ENCODE measurements around the gene ADGRF1. TPM values are rescaled to one million over a fixed set of nuclear protein-coding genes. Genes with fewer than 3 reads are reported as not detected.
"Not testable (repeated sequence)": the region's sequence is repeated elsewhere in the genome, so short reads cannot be mapped to it uniquely, and the experiment has no call there.

ADGRF1 gene
- total RNA-seq, 4 donors from 2014 or later = 0.83 TPM; not detected in 3

DNA sequence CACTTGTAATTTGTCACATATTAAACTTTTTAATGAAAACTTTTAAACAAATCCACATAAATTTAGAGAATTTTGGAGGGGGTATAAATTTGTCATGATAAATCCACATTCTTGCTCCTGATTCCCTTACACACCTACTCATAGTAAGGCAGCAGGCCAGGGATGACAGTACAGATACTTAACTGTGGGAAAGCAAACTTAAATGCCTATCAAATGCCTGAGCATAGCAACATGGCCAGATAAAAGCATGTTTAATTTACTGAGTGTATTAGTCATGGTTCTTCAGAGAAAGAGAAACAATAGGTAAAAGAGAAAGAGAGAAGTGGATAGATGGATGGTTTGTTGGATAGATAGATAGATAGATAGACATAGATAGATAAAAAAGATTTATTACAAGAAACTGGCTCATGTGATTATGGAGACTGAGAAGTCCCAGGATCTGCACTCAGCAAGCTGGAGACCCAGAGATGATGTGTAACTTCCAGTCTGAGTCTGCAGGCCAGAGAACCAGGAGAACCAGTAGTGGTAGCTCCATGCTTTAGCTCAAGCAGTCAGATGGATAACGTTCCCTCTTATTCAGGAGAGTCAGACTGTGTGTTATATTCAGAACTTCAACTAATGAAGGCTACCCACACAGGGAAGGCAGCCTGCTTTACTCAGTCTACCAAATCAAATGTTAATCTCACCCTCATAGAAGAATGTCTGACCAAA, 15.9 kb upstream of the ADGRF1 start:
- Histone ChIP-seq H3K4me3 (no peak overlapping the region), H3K9me3 (peaks cover 0 to under 1% (median 0%) of the 10 kb centered on the region in 4 donors), H3K4me1 (peaks cover 8 to 12% (median 10%) of the 10 kb centered on the region in 4 donors), H3K27ac (replicated peaks in 1 of 4) (no peak overlapping the region), H3K27me3 (no peaks in the 10 kb centered on the region), H3K36me3 (no peaks in the 10 kb centered on the region)
- intact Hi-C loops (cut with DNase I) = no loop called here
- TF ChIP-seq, protein P1, sequence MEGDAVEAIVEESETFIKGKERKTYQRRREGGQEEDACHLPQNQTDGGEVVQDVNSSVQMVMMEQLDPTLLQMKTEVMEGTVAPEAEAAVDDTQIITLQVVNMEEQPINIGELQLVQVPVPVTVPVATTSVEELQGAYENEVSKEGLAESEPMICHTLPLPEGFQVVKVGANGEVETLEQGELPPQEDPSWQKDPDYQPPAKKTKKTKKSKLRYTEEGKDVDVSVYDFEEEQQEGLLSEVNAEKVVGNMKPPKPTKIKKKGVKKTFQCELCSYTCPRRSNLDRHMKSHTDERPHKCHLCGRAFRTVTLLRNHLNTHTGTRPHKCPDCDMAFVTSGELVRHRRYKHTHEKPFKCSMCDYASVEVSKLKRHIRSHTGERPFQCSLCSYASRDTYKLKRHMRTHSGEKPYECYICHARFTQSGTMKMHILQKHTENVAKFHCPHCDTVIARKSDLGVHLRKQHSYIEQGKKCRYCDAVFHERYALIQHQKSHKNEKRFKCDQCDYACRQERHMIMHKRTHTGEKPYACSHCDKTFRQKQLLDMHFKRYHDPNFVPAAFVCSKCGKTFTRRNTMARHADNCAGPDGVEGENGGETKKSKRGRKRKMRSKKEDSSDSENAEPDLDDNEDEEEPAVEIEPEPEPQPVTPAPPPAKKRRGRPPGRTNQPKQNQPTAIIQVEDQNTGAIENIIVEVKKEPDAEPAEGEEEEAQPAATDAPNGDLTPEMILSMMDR (IDR thresholded peaks at IDR 0.05) = no peak
- no peak for TF ChIP-seq POLR2AphosphoS5 (IDR thresholded peaks at IDR 0.05)
- no peak for TF ChIP-seq EP300 (IDR thresholded peaks at IDR 0.05)
- TF ChIP-seq POLR2A (IDR thresholded peaks at IDR 0.05; ENCODE audit: low read depth) = no peak
- no peak for DNase-seq (ENCODE audit: extremely low spot score)
- WGBS = 83% methylated on average over 1 of the region's 1 CpG

DNA sequence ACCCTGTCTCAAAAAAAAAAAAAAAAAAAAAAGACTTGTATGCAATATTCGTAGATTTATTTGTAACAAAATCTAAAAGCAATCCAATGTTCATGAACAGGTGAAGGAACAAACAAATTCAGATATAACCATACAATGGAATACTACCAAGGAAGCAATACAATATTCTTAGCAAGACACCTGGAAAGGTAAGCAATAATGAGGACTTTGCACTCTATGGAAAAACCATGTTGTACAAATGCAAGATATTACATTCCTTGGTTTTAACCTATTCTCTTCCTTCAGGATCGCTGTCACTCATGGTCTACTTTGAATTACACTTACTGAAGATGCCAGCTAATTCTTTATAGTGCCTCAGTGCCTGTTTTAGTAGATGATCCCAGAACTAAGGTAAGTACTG, 14.7 kb upstream of the ADGRF1 start:
- TF ChIP-seq POLR2AphosphoS5 (IDR thresholded peaks at IDR 0.05) (no peak), POLR2A (IDR thresholded peaks at IDR 0.05; ENCODE audit: low read depth) (no peak)
- H3K27me3 ChIP-seq = no peaks in the 10 kb centered on the region
- peaks cover 6 to 8% (median 7%) of the 10 kb centered on the region in 4 donors for H3K4me1 ChIP-seq
- 94% methylated on average over 2 of the region's 2 CpGs for WGBS
- no peak for DNase-seq (ENCODE audit: extremely low spot score)
- no peaks in the 10 kb centered on the region for H3K9me3 ChIP-seq
- intact Hi-C loops (cut with DNase I) = no loop called here
- no peak overlapping the region for H3K4me3 ChIP-seq
- H3K36me3 ChIP-seq = no peaks in the 10 kb centered on the region
- H3K27ac ChIP-seq (replicated peaks in 1 of 4) = no peak overlapping the region

DNA sequence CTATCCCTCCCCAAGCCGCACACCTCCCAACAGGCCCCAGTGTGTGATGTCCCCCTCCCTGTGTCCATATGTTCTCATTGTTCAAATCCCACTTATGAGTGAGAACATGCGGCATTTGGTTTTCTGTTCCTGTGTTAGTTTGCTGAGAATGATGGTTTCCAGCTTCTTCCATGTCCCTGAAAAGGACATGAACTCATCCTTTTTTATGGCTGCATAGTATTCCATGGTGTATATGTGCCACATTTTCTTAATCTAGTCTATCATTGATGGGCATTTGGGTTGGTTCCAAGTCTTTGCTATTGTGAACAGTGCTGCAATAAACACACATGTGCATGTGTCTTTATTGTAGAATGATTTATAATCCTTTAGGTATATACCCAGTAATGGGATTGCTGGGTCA, 12.2 kb upstream of the ADGRF1 start:
- H3K9me3 ChIP-seq; H3K27me3 ChIP-seq; intact Hi-C loops (cut with DNase I); DNase-seq (ENCODE audit: extremely low spot score); H3K27ac ChIP-seq (replicated peaks in 1 of 4); H3K4me1 ChIP-seq; H3K4me3 ChIP-seq; H3K36me3 ChIP-seq: not testable (repeated sequence)
- 98% methylated on average over 2 of the region's 2 CpGs for WGBS

DNA sequence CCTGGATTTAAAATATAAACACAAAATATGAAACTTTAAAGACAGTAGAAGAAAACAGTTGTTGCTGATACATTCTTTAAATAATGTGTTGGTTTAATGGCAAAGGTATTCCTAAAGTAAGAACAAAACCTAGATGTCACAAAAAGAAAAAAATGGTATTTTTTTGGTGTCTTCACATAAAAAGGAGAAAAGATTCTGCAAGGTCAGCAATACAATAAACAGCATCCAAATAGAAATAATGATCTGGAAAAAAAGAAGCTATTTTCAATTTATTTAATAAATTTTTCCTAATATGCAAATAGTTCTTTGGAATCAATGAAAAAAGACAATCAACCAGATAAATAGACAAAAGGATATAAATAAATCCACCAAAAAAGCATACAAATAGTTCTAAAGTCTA, 6.5 kb upstream of the ADGRF1 start:
- DNase-seq (ENCODE audit: extremely low spot score) = no peak
- H3K4me3 ChIP-seq = no peak overlapping the region
- H3K27ac ChIP-seq (replicated peaks in 1 of 4) = no peak overlapping the region
- H3K27me3 ChIP-seq = no peaks in the 10 kb centered on the region
- intact Hi-C loops (cut with DNase I) = loop anchor here (2.0 kb wide), 1 partner anchor 200 kb away; no protein-coding TSS in a partner anchor
- H3K36me3 ChIP-seq = no peaks in the 10 kb centered on the region
- no peaks in the 10 kb centered on the region for H3K9me3 ChIP-seq
- TF ChIP-seq POLR2AphosphoS5 (IDR thresholded peaks at IDR 0.05) (no peak), POLR2A (IDR thresholded peaks at IDR 0.05; ENCODE audit: low read depth) (no peak), EP300 (IDR thresholded peaks at IDR 0.05) (no peak)
- TF ChIP-seq, protein P1 (IDR thresholded peaks at IDR 0.05) = no peak
- H3K4me1 ChIP-seq = peaks cover 4 to 10% (median 7%) of the 10 kb centered on the region in 4 donors

DNA sequence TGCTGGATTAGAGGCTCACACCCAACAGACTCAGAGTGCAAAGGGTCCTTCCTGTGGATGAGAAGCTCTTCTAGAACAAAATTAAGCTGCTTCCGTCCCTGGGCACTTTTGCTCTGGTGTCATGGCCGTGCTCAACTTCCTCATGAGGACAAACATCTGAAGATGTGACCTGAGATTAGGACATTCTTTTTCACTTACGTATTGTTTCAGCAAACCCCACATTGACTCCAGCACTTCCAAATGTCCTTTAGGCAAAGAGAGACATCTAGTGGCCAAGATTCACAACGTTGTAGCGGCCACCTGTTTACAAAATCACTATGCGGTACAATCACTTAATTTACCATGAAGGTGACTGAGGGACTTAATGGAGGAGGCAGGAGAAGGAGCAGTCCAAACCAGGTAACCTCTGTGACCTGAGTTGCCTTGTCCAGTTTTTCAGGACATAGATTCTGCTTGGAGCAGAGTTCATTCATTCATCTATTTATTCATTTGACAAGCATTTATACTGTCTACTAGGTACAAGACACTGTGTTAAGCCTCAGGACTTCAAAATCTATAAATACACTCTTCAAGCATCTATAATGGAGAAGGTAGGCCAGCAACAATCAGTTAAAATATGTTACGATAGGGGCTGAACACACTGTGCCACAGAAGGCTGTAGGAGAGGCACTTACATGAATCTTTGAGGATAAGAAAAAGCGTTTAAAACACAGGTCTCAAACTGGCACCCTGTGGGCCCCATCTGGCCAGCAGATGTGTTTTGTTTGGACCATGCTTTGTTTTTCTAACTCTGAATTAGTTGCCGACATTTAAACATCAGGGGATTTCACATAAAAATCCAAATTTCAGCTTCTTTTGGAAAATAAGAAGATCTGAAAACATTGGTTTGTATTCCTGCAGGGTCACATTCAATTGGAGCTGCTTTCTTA, 5.6 kb upstream of the ADGRF1 start:
- no peaks in the 10 kb centered on the region for H3K36me3 ChIP-seq
- H3K27ac ChIP-seq (replicated peaks in 1 of 4) = no peak overlapping the region
- H3K4me1 ChIP-seq = peaks cover 4 to 10% (median 7%) of the 10 kb centered on the region in 4 donors
- no peaks in the 10 kb centered on the region for H3K27me3 ChIP-seq
- DNase-seq (ENCODE audit: extremely low spot score) = no peak
- 12% methylated on average over 9 of the region's 9 CpGs for WGBS
- TF ChIP-seq POLR2AphosphoS5 (IDR thresholded peaks at IDR 0.05) (peak; percentile 40 to 51), EP300 (IDR thresholded peaks at IDR 0.05) (no peak)
- TF ChIP-seq, protein P1 (IDR thresholded peaks at IDR 0.05) = peak; percentile 66 to 76 (median 66)
- no peak overlapping the region for H3K4me3 ChIP-seq
- H3K9me3 ChIP-seq = no peaks in the 10 kb centered on the region
- intact Hi-C loops (cut with DNase I) = loop anchor here (2.0 kb wide), 1 partner anchor 199 kb away; no protein-coding TSS in a partner anchor

Measured in esophagus muscularis mucosa (tissue), 4 donors.